ENCODE data around the gene TECPR2. TPM values are rescaled to one million over a fixed set of nuclear protein-coding genes. Genes with fewer than 3 reads are reported as not detected.

TECPR2 gene
- total and polyA plus RNA-seq, 2 experiments from 2014 or later, result 9.2 to 37.4 TPM

DNA sequence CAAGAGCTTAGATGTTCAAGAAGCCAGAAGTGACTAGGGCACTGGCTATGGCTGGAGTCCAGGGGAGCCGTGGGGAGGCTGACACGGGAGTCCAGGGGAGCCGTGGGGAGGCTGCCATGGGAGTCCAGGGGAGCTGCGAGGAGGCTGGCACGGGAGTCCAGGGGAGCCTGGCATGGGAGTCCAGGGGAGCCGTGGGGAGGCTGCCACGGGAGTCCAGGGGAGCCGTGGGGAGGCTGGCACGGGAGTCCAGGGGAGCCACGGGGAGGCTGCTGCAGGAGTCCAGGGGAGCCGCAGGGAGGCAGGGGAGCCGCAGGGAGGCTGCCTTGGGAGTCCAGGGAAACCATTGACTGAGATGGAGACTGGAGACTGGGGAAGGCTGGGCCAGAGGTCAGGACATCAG is 54.9 kb downstream of the TECPR2 start:
- H3K27ac ChIP-seq, result no peak overlapping the region

DNA sequence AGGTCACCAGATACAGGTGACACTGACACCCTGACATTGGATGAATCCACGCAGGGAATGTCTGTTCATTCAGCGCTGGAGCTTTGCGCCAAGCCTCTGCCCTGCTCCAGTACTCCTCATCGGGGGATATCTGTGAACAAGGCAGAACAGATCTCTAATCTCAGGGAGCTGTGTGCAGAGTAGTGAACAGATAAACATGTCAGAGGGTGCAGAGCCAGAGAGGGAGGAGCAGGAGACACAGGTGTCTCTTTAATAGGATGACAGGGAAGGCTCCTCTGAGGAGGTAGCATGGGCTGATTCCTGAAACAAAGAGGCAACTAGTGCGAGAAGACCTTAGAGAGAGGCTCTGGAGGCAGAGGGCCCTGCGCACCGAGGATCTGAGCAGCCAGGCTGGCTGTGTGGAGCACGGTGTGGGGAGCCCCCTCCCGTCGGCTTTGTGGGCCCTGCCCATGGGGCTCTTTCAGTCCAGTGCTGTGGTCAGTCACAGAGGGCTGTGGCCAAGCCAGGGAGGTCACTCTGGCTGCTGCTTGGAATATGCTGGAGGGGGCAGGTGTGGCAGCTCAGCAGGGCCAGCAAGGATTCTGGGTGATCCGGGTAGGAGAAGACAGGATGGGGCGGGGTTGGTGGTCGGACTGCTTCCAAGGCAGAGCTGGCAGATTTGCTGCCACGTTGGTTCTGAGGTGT is 55.6 kb downstream of the TECPR2 start:
- H3K27ac ChIP-seq, result no peak overlapping the region
- DNase-seq (ENCODE audit: low read depth in 1 of 2, low spot score in 1 of 2), result no peak
- TF ChIP-seq, protein P1, sequence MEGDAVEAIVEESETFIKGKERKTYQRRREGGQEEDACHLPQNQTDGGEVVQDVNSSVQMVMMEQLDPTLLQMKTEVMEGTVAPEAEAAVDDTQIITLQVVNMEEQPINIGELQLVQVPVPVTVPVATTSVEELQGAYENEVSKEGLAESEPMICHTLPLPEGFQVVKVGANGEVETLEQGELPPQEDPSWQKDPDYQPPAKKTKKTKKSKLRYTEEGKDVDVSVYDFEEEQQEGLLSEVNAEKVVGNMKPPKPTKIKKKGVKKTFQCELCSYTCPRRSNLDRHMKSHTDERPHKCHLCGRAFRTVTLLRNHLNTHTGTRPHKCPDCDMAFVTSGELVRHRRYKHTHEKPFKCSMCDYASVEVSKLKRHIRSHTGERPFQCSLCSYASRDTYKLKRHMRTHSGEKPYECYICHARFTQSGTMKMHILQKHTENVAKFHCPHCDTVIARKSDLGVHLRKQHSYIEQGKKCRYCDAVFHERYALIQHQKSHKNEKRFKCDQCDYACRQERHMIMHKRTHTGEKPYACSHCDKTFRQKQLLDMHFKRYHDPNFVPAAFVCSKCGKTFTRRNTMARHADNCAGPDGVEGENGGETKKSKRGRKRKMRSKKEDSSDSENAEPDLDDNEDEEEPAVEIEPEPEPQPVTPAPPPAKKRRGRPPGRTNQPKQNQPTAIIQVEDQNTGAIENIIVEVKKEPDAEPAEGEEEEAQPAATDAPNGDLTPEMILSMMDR (IDR thresholded peaks at IDR 0.05; ENCODE audit: low read depth, low read length), result no peak

More for the DNA sequence above, 54.9 kb downstream of the TECPR2 start:
- TF ChIP-seq, protein P1 (IDR thresholded peaks at IDR 0.05; ENCODE audit: low read depth, low read length), result no peak
- H3K9me3 ChIP-seq (ENCODE audit: low read depth), result no peaks in the 10 kb centered on the region
- H3K4me1 ChIP-seq (ENCODE audit: low read depth), result no peaks in the 10 kb centered on the region
- no peaks in the 10 kb centered on the region for H3K36me3 ChIP-seq
- no peaks in the 10 kb centered on the region for H3K27me3 ChIP-seq
- H3K4me3 ChIP-seq, result no peak overlapping the region
- no peak for DNase-seq (ENCODE audit: low read depth in 1 of 2, low spot score in 1 of 2)

DNA sequence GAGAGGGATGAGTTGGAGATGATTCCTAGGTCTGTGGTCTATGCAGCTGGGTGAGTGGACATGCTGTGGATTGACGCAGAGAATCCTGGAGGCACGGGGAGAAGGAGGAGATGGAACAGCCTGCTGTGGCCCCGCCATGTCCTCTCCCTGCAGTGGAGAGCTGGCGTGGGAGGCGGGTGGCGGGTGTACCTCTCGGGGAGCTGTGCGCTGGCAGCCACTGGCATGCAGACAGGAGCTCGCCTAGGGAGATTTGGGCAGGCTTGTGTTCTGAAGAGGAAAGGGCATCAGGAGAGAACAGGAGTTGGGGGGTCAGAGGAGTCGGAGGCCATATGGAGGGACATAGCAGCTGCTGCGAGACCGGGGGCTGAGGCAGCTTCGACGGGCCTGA is 56.1 kb downstream of the TECPR2 start:
- no peaks in the 10 kb centered on the region for H3K4me1 ChIP-seq (ENCODE audit: low read depth)
- TF ChIP-seq, protein P1 (IDR thresholded peaks at IDR 0.05; ENCODE audit: low read depth, low read length), result no peak
- no peaks in the 10 kb centered on the region for H3K9me3 ChIP-seq (ENCODE audit: low read depth)
- H3K27ac ChIP-seq, result no peak overlapping the region
- no peaks in the 10 kb centered on the region for H3K27me3 ChIP-seq
- DNase-seq (ENCODE audit: low read depth in 1 of 2, low spot score in 1 of 2), result no peak
- H3K4me3 ChIP-seq, result no peak overlapping the region
- no peaks in the 10 kb centered on the region for H3K36me3 ChIP-seq

More for the DNA sequence above, 55.6 kb downstream of the TECPR2 start:
- Histone ChIP-seq H3K4me3 (no peak overlapping the region), H3K27me3 (no peaks in the 10 kb centered on the region), H3K9me3 (ENCODE audit: low read depth) (no peaks in the 10 kb centered on the region), H3K36me3 (no peaks in the 10 kb centered on the region), H3K4me1 (ENCODE audit: low read depth) (no peaks in the 10 kb centered on the region)

DNA sequence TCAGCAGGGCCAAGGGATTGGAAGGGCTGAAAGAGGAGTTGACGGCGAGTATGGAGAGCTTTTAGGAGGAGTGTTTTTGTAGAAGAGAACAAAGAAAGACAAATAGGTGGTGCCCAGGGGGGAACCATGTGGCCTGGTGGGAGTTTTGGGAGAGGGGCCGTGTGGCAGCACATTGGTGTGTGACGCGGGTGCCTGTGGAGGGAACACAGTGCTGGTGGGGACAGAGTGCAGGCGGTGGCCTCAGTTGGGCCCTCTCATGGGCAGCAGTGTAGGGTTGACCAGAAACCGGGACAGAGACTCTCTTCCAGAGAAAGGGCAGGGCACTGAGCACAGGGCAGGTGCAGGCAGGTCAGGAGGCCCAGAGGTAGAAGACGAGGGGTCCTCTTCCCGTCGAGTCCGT is 56.5 kb downstream of the TECPR2 start:
- H3K36me3 ChIP-seq, result no peaks in the 10 kb centered on the region
- TF ChIP-seq, protein P1 (IDR thresholded peaks at IDR 0.05; ENCODE audit: low read depth, low read length), result no peak

DNA sequence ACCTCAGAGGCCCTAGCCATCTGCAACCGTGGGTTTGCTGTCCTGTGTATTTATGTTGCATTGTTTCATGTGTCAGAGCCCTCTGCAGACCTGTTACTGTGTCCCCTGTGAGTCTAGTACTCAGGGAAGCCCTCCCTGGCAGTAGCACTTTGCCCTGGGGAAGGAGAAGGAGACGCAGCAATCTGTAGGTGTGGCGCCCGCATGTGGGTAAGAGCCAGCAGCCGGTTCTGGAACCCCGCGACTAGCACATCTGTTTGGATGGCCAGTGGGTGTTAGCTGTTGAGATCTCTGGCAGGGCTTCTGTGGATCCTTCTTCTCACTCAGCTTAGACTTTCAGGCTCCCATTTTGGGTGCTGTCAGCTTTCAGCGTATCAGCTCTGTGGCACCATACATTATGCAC is 57.0 kb downstream of the TECPR2 start:
- Histone ChIP-seq H3K36me3 (no peaks in the 10 kb centered on the region), H3K9me3 (ENCODE audit: low read depth) (no peaks in the 10 kb centered on the region), H3K4me3 (no peak overlapping the region), H3K27ac (no peak overlapping the region), H3K27me3 (no peaks in the 10 kb centered on the region), H3K4me1 (ENCODE audit: low read depth) (no peaks in the 10 kb centered on the region)
- DNase-seq (ENCODE audit: low read depth in 1 of 2, low spot score in 1 of 2), result no peak
- TF ChIP-seq, protein P1 (IDR thresholded peaks at IDR 0.05; ENCODE audit: low read depth, low read length), result no peak

More for the DNA sequence above, 56.5 kb downstream of the TECPR2 start:
- Histone ChIP-seq H3K27ac (no peak overlapping the region), H3K9me3 (ENCODE audit: low read depth) (no peaks in the 10 kb centered on the region), H3K27me3 (no peaks in the 10 kb centered on the region), H3K4me3 (no peak overlapping the region), H3K4me1 (ENCODE audit: low read depth) (no peaks in the 10 kb centered on the region)
- no peak for DNase-seq (ENCODE audit: low read depth in 1 of 2, low spot score in 1 of 2)

All from cardiac muscle cell (in vitro differentiated cells and primary cell).